SU-DHL-6 (cell line): ENCODE measurements around the gene PCDHB12.

Source experiments
- H2AFZ ChIP-seq: fragments of 200-600 bp; sonication (generic); 2 replicates; pipeline ENCODE4 v1.6.1; 2014; ENCODE audit warnings: low read depth, mild to moderate bottlenecking, moderate library complexity, mixed read lengths, antibody characterized with exemption, low read length; ENCODE audit not compliant: severe bottlenecking
- H3F3A ChIP-seq: fragments of 200-600 bp; shearing (Covaris generic); 2 replicates; pipeline ENCODE4 v1.6.0; 2016; ENCODE audit warnings: antibody characterized with exemption, mild to moderate bottlenecking; ENCODE audit not compliant: insufficient read depth
- H3K27ac ChIP-seq: fragments of 200-600 bp; sonication (generic); 2 replicates; pipeline ENCODE4 v1.5.1; 2016; ENCODE audit warnings: low read depth, mild to moderate bottlenecking, low read length, moderate library complexity, mixed read lengths
- H3K27me3 ChIP-seq: fragments of 200-600 bp; sonication (generic), shearing (Covaris generic); 2 replicates; pipeline ENCODE4 v1.6.0; 2014; ENCODE audit warnings: mild to moderate bottlenecking, low read length
- H3K36me3 ChIP-seq: fragments of 200-600 bp; sonication (generic); 2 replicates; pipeline ENCODE4 v1.6.1; 2014; ENCODE audit warnings: mild to moderate bottlenecking, low read length, mixed read lengths
- H3K4me2 ChIP-seq: fragments of 300-600, 200-600 bp; shearing (Covaris generic), sonication (generic); 2 replicates; pipeline ENCODE4 v1.6.0; 2014; ENCODE audit warnings: low read length, low read depth, mild to moderate bottlenecking; ENCODE audit not compliant: poor library complexity, severe bottlenecking
- H3K4me3 ChIP-seq: fragments of 200-600 bp; sonication (generic); 2 replicates; pipeline ENCODE4 v1.5.1; 2014; ENCODE audit warnings: antibody characterized with exemption, low read length, mild to moderate bottlenecking, mixed read lengths; ENCODE audit not compliant: insufficient read depth, poor library complexity, severe bottlenecking
- H3K79me2 ChIP-seq: fragments of 200-600 bp; sonication (generic); 2 replicates; pipeline ENCODE4 v1.6.1; 2014; ENCODE audit warnings: mild to moderate bottlenecking, low read length, moderate library complexity; ENCODE audit not compliant: insufficient read depth
- H3K9ac ChIP-seq: fragments of 200-600 bp; sonication (generic); 2 replicates; pipeline ENCODE4 v1.7.0; 2014; ENCODE audit warnings: mild to moderate bottlenecking, low read length
- H3K9me2 ChIP-seq: fragments of 200-600 bp; sonication (generic); replicated peaks from 2 replicates; pipeline ENCODE4 v1.6.1; 2014; ENCODE audit warnings: low read length; ENCODE audit not compliant: insufficient read depth
- H3K9me3 ChIP-seq: fragments of 200-600 bp; sonication (generic); 2 replicates; pipeline ENCODE4 v1.6.1; 2014; ENCODE audit warnings: low read length, mixed read lengths; ENCODE audit not compliant: insufficient read depth
- H4K20me1 ChIP-seq: fragments of 200-600 bp; sonication (generic); 2 replicates; pipeline ENCODE4 v1.6.1; 2014; ENCODE audit warnings: low read depth, mild to moderate bottlenecking, antibody characterized with exemption, low read length, moderate library complexity, mixed read lengths
- EZH2phosphoT487 ChIP-seq: fragments of 200-600 bp; sonication (generic), shearing (Covaris generic); conservative IDR thresholded peaks from 2 replicates; pipeline ENCODE4 v1.6.1; 2018; ENCODE audit warnings: mild to moderate bottlenecking, antibody characterized with exemption, low read length, moderate library complexity, mixed read lengths
- TF ChIP-seq, protein P1 (sequence below): fragments of 200-600 bp; sonication (generic); IDR thresholded peaks from one replicate; pipeline ENCODE4 v1.5.1; 2017; ENCODE audit warnings: antibody characterized with exemption, mild to moderate bottlenecking, low read length, moderate library complexity; ENCODE audit not compliant: insufficient read depth, poor library complexity, severe bottlenecking

Gene PCDHB12

GRCh38 chr5:141260458-141261237, 52.1 kb downstream of the PCDHB12 start:
- Histone ChIP-seq H3K9me3 (peaks cover 56% of the 10 kb centered on the region), H3F3A (no peaks in the 10 kb centered on the region), H2AFZ (no peak overlapping the region), H4K20me1 (no peaks in the 10 kb centered on the region), H3K9ac (no peak overlapping the region), H3K4me3 (no peak overlapping the region), H3K9me2 (no peaks in the 10 kb centered on the region), H3K79me2 (no peaks in the 10 kb centered on the region), H3K36me3 (no peaks in the 10 kb centered on the region), H3K27ac (no peak overlapping the region), H3K4me2 (no peak overlapping the region), H3K27me3 (no peaks in the 10 kb centered on the region)
- no peak for TF ChIP-seq EZH2phosphoT487
- TF ChIP-seq, protein P1, sequence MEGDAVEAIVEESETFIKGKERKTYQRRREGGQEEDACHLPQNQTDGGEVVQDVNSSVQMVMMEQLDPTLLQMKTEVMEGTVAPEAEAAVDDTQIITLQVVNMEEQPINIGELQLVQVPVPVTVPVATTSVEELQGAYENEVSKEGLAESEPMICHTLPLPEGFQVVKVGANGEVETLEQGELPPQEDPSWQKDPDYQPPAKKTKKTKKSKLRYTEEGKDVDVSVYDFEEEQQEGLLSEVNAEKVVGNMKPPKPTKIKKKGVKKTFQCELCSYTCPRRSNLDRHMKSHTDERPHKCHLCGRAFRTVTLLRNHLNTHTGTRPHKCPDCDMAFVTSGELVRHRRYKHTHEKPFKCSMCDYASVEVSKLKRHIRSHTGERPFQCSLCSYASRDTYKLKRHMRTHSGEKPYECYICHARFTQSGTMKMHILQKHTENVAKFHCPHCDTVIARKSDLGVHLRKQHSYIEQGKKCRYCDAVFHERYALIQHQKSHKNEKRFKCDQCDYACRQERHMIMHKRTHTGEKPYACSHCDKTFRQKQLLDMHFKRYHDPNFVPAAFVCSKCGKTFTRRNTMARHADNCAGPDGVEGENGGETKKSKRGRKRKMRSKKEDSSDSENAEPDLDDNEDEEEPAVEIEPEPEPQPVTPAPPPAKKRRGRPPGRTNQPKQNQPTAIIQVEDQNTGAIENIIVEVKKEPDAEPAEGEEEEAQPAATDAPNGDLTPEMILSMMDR, result no peak

GRCh38 chr5:141261238-141261546, 52.7 kb downstream of the PCDHB12 start:
- H3K27ac ChIP-seq, result no peak overlapping the region
- H4K20me1 ChIP-seq, result no peaks in the 10 kb centered on the region
- no peak for TF ChIP-seq EZH2phosphoT487
- no peaks in the 10 kb centered on the region for H3F3A ChIP-seq
- H3K4me2 ChIP-seq, result no peak overlapping the region
- H3K9me3 ChIP-seq, result peaks cover 54% of the 10 kb centered on the region
- H3K36me3 ChIP-seq, result no peaks in the 10 kb centered on the region
- no peaks in the 10 kb centered on the region for H3K9me2 ChIP-seq
- H3K4me3 ChIP-seq, result no peak overlapping the region
- no peak overlapping the region for H2AFZ ChIP-seq
- no peaks in the 10 kb centered on the region for H3K27me3 ChIP-seq
- no peaks in the 10 kb centered on the region for H3K79me2 ChIP-seq
- H3K9ac ChIP-seq, result no peak overlapping the region
